Immature natural killer cell (primary cell): ENCODE measurements around the gene PRR12. TPM values are rescaled to one million over a fixed set of nuclear protein-coding genes. Genes with fewer than 3 reads are reported as not detected.
A peak's percentile ranks its signal among the peaks of the same experiment; 100 is the strongest.

ENCODE experiments used
- DNase-seq, 3 donors: peaks; one replicate each; pipeline ENCODE4 v3.0.0; 2022; ENCODE audit warnings: mixed read lengths in 1 of 3
- H3K27ac Mint-ChIP-seq, 6 donors: one replicate each; pipeline ENCODE4 v1.8.0; 2020; ENCODE audit warnings: mixed read lengths in 6 of 6, mild to moderate bottlenecking in 5 of 6, inconsistent platforms in 4 of 6, moderate library complexity in 3 of 6
- H3K27me3 Mint-ChIP-seq, 3 donors: one replicate each; pipeline ENCODE4 v1.8.0; 2020 to 2021; ENCODE audit warnings: low read depth in 3 of 3, mild to moderate bottlenecking in 3 of 3, mixed read lengths in 3 of 3, moderate library complexity in 3 of 3, inconsistent platforms in 1 of 3
- H3K36me3 Mint-ChIP-seq, 3 donors: one replicate each; pipeline ENCODE4 v1.8.0; 2020; ENCODE audit warnings: mixed read lengths in 3 of 3, inconsistent platforms in 2 of 3, mild to moderate bottlenecking in 2 of 3
- H3K4me1 Mint-ChIP-seq, 2 donors: one replicate each; pipeline ENCODE4 v1.8.0; 2020; ENCODE audit warnings: inconsistent platforms in 2 of 2, mild to moderate bottlenecking in 2 of 2, mixed read lengths in 2 of 2, moderate library complexity in 1 of 2
- H3K4me3 Mint-ChIP-seq, 5 donors: one replicate each; pipeline ENCODE4 v1.8.0; 2020; ENCODE audit warnings: mild to moderate bottlenecking in 5 of 5, mixed read lengths in 5 of 5, inconsistent platforms in 3 of 5, moderate library complexity in 3 of 5
- H3K9me3 Mint-ChIP-seq, 6 donors: one replicate each; pipeline ENCODE4 v1.8.0; 2020; ENCODE audit warnings: mild to moderate bottlenecking in 6 of 6, mixed read lengths in 6 of 6, inconsistent platforms in 4 of 6, moderate library complexity in 3 of 6
- polyA plus RNA-seq, 3 donors: library from polyadenylated mRNA; unstranded; fragments of 300-500 nt; fragmentation: Illumina TruSeq; gene quantifications; one replicate each; pipeline ENCODE4 v1.2.3, GENCODE V29; 2021

Gene PRR12
- polyA plus RNA-seq, 3 donors from 2014 or later: 0.21 to 4.0 (median 2.0) TPM

DNA sequence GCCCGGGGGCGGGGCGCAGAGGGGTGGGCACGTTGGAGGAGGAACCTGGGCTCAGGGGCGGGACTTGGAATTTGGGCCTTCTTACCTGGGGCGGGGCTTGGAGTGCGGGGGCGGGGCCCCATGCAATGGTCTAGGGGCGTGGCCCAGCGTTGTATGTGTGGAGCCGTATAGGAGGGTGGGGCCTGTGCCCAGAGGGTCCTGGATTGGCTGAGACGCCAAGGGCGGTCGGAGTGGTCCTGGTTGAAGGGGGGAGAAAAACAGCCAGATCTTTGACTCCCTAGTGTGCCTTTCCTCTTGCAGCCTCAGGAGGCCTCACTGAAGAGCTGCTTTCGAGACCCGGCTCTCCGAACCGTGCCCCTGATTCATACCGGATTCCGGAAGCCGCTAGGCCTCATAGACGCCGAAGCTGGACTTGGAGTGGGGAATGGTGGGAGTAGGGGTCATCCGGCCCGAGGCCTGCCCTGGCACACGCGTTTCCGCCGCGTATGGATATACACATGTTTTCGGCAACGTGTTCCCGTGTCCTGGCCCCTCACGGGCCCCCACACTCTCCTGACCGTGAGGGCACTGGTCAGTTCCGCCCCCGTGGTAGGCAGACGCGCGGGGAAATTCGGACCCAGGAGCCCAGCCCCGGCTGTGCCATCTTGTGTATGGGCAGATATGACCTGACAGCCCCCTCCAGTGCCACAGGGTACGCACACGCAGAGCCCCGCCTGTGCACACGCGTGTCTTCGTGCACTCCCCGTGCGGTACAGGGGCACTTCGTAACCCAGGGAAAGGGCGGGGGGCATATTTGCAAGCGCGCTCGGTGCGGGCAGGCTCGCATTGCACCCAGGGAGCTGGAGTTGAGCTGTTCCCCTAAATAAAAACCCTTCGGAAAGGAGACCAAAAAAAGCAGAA is 661 bp upstream of the PRR12 start:
- Mint-ChIP-seq H3K36me3 (peaks cover 0 to 5% (median 3%) of the 10 kb centered on the region in 3 donors), H3K4me1 (peaks cover 29 to 32% of the 10 kb centered on the region in 2 donors), H3K27me3 (peaks cover 8 to 16% (median 10%) of the 10 kb centered on the region in 3 donors), H3K9me3 (no peaks in the 10 kb centered on the region), H3K4me3 (peak overlapping the region; percentile 81 to 95 (median 83)), H3K27ac (peak overlapping the region; percentile 67 to 91 (median 88))
- DNase-seq: peak; percentile 91 to 93 (median 92)

- peak; percentile 28 to 30 (median 30) for DNase-seq
- Mint-ChIP-seq H3K4me1 (peaks cover 29 to 32% of the 10 kb centered on the region in 2 donors), H3K4me3 (peak overlapping the region; percentile 81 to 95 (median 83)), H3K27ac (peak overlapping the region; percentile 82 to 97 (median 90)), H3K9me3 (no peaks in the 10 kb centered on the region), H3K27me3 (peaks cover 8 to 14% (median 10%) of the 10 kb centered on the region in 3 donors), H3K36me3 (peaks cover 0 to 5% (median 3%) of the 10 kb centered on the region in 3 donors)
Observed at GRCh38 chr19:49591731-49592485, 926 bp downstream of the PRR12 start.

DNA sequence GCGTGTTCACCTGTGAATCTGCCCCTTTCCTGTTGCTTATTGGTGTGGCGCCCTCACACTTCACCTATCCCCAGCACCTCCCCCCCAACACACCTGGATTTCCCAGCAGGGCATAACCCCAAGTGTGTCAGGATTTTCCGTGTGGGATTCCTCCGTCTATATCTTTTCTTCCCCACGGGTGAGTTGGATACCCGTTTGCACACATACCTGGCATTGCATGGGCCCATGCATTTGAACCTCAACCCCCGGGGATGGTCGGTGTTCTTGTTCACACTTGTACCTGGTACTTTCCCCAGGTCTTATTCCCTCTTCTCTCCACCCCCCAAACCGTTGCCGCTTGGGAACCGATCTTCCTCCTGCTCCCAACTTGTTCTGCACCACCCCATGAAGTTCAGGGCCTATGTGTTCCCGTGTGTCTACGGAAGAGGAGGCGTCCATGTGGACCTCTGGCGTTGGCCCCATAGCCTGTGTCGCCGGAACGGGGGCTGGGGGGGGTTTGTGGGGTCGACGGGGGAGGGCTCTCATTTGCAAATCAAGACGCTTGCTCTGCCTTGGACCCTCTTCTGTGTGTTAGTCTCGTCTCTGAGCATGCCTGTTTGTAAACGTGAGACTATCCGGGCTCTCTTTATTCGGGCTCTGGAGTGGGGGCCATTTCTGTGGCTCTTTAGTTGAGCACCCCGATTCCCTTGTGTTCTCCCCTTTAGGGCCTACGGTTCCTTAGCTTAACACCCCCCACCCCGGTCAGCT is 1.7 kb downstream of the PRR12 start:
- no peaks in the 10 kb centered on the region for H3K9me3 Mint-ChIP-seq
- peaks cover 8 to 14% (median 10%) of the 10 kb centered on the region in 3 donors for H3K27me3 Mint-ChIP-seq
- peak overlapping the region; percentile 82 to 97 (median 90) for H3K27ac Mint-ChIP-seq
- peak in 1 of 3 donors; percentile 11 for DNase-seq
- H3K4me1 Mint-ChIP-seq: peaks cover 29 to 32% of the 10 kb centered on the region in 2 donors
- H3K36me3 Mint-ChIP-seq: peaks cover 0 to 5% (median 3%) of the 10 kb centered on the region in 3 donors
- H3K4me3 Mint-ChIP-seq: peak overlapping the region; percentile 78 to 95 (median 82)

- peaks cover 0 to 5% (median 3%) of the 10 kb centered on the region in 3 donors for H3K36me3 Mint-ChIP-seq
- H3K4me3 Mint-ChIP-seq: peak overlapping the region; percentile 78 to 95 (median 82)
- H3K4me1 Mint-ChIP-seq: peaks cover 29 to 32% of the 10 kb centered on the region in 2 donors
- peak; percentile 84 to 88 (median 86) for DNase-seq
- peak overlapping the region; percentile 82 to 97 (median 90) for H3K27ac Mint-ChIP-seq
- H3K27me3 Mint-ChIP-seq: peaks cover 8 to 14% (median 10%) of the 10 kb centered on the region in 3 donors
- H3K9me3 Mint-ChIP-seq: no peaks in the 10 kb centered on the region
Observed at GRCh38 chr19:49593233-49594113, 2.5 kb downstream of the PRR12 start.

DNA sequence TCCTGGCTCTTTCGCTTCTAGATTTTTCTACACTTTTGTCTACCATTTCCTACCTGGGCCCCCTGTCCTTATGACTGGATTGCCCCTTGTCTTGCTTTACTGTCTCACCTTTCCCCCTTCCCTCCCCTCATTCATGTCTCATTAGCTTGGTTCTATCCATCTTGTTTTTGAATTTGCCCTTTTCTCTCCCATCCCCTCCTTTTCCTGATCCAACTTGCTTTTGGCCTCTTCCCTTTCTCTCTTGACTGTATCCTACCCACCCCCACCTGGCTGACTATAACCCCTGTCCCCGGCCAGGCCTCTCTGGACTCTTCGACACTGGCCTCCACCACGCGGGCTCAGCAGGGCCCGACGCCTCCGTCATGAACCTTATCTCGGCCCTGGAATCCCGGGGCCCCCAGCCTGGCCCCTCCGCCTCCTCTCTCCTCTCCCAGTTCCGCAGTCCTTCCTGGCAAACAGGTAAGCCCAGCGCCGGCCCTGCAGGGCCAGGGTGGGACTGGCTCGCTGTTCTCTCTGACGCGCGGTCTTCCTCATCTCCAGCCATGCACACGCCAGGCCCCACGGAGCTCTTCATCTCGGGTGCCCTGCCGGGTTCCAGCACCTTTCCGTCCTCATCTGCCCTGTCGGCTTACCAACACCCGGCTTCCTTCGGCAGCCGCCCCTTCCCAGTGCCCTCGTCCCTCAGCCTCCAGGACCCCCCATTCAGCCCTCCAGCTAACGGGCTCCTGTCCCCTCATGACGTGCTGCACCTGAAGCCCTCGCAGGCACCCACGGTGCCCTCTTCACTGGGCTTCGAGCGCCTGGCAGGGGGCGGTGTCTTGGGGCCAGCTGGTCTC is 3.4 kb downstream of the PRR12 start:
- Mint-ChIP-seq H3K36me3 (peaks cover 0 to 6% (median 5%) of the 10 kb centered on the region in 3 donors), H3K4me1 (peaks cover 29 to 32% of the 10 kb centered on the region in 2 donors), H3K27me3 (peaks cover 8 to 14% (median 10%) of the 10 kb centered on the region in 3 donors), H3K27ac (peak overlapping the region; percentile 77 to 95 (median 88)), H3K4me3 (peak overlapping the region; percentile 78 to 95 (median 82)), H3K9me3 (no peaks in the 10 kb centered on the region)
- DNase-seq: no peak

DNA sequence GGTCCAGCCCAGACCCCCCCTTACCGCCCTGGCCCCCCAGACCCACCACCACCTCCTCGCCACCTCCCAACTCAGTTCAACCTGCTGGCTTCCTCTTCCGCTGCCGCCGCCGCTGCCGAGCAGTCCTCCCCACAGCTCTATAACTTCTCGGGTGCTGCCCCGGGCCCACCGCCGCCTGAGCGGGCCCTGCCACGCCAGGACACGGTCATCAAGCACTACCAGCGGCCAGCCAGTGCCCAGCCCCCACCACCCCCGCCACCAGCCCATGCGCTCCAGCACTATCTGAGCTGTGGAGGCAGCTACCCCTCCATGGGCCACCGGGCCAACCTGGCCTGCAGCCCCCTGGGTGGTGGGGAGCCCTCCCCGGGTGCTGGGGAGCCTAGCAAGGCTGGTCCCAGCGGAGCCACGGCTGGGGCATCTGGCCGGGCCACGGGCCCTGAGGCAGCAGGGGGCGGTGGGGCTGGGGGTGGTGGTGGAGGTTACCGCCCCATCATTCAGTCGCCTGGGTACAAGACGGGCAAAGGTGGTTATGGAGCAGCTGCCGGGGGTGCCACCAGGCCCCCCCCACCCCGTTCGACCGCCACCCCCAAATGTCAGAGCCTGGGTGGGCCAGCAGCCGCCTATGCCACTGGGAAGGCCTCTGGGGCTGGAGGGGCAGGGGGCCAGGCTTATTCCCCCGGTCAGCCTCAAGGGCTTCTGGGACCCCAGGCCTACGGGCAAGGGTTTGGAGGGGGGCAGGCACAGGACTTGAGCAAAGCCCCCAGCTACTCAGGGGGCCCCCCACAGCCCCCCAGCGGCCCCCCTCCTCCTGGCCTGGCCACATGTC is 4.2 kb downstream of the PRR12 start:
- no peak overlapping the region for H3K4me3 Mint-ChIP-seq
- H3K4me1 Mint-ChIP-seq: peaks cover 25 to 30% of the 10 kb centered on the region in 2 donors
- H3K27ac Mint-ChIP-seq: no peak overlapping the region
- DNase-seq: no peak
- no peaks in the 10 kb centered on the region for H3K9me3 Mint-ChIP-seq
- peaks cover 5 to 11% (median 5%) of the 10 kb centered on the region in 3 donors for H3K36me3 Mint-ChIP-seq
- peaks cover 6 to 12% (median 8%) of the 10 kb centered on the region in 3 donors for H3K27me3 Mint-ChIP-seq

- peaks cover 2 to 9% (median 4%) of the 10 kb centered on the region in 3 donors for H3K27me3 Mint-ChIP-seq
- peaks cover 5 to 12% (median 6%) of the 10 kb centered on the region in 3 donors for H3K36me3 Mint-ChIP-seq
- H3K27ac Mint-ChIP-seq: no peak overlapping the region
- no peak overlapping the region for H3K4me3 Mint-ChIP-seq
- peaks cover 24 to 30% of the 10 kb centered on the region in 2 donors for H3K4me1 Mint-ChIP-seq
- H3K9me3 Mint-ChIP-seq: no peaks in the 10 kb centered on the region
- DNase-seq: no peak
Observed at GRCh38 chr19:49595819-49596404, 4.9 kb downstream of the PRR12 start.

DNA sequence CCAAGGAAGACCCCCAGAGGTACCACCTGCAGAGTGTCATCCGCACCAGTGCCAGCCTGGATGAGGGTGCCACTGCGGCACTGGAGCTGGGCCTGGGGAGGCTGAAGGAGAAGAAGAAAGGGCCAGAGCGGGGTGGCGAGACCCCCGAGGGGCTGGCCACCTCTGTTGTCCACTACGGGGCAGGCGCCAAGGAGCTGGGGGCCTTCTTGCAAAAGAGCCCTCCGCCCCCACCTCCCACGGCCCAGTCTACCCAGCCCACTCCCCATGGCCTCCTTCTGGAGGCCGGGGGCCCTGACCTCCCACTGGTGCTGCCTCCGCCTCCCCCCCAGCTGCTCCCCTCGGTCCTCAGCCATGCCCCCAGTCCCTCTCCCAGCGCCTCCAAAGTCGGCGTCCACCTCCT is 5.4 kb downstream of the PRR12 start:
- Mint-ChIP-seq H3K9me3 (no peaks in the 10 kb centered on the region), H3K36me3 (peaks cover 5 to 12% (median 6%) of the 10 kb centered on the region in 3 donors), H3K27ac (no peak overlapping the region), H3K4me3 (no peak overlapping the region), H3K4me1 (peaks cover 24 to 31% of the 10 kb centered on the region in 2 donors), H3K27me3 (peaks cover 2 to 9% (median 4%) of the 10 kb centered on the region in 3 donors)
- no peak for DNase-seq

- H3K36me3 Mint-ChIP-seq: peaks cover 5 to 12% (median 6%) of the 10 kb centered on the region in 3 donors
- peaks cover 2 to 9% (median 4%) of the 10 kb centered on the region in 3 donors for H3K27me3 Mint-ChIP-seq
- H3K4me1 Mint-ChIP-seq: peaks cover 22 to 30% of the 10 kb centered on the region in 2 donors
- H3K4me3 Mint-ChIP-seq: no peak overlapping the region
- no peak overlapping the region for H3K27ac Mint-ChIP-seq
- DNase-seq: no peak
- no peaks in the 10 kb centered on the region for H3K9me3 Mint-ChIP-seq
Observed at GRCh38 chr19:49596954-49597702, 6.1 kb downstream of the PRR12 start.

DNA sequence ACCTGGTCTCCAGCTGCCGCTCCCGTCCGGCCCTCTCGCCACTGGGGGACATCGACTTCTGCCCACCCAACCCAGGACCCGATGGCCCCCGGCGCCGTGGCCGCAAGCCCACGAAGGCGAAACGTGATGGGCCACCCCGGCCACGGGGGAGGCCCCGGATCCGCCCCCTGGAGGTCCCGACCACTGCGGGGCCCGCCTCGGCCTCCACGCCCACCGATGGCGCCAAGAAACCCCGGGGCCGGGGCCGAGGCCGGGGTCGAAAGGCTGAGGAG is 6.7 kb downstream of the PRR12 start:
- H3K36me3 Mint-ChIP-seq: peaks cover 5 to 12% (median 6%) of the 10 kb centered on the region in 3 donors
- H3K4me1 Mint-ChIP-seq: peaks cover 17 to 25% of the 10 kb centered on the region in 2 donors

More for the DNA sequence above, 6.7 kb downstream of the PRR12 start:
- DNase-seq: no peak
- H3K27me3 Mint-ChIP-seq: peaks cover 2 to 9% (median 4%) of the 10 kb centered on the region in 3 donors
- no peak overlapping the region for H3K4me3 Mint-ChIP-seq
- H3K9me3 Mint-ChIP-seq: no peaks in the 10 kb centered on the region
- H3K27ac Mint-ChIP-seq: no peak overlapping the region
